Measurements from ENCODE around the gene PTPN13. TPM values are rescaled to one million over a fixed set of nuclear protein-coding genes. Genes with fewer than 3 reads are reported as not detected.

Gene PTPN13
- total RNA-seq, 3 donors from 2014 or later = 36.3 to 49.6 (median 41.3) TPM

GRCh38 chr4:86845593-86845992 lies 251.5 kb downstream of the PTPN13 start:
- Histone ChIP-seq H3K4me3 (peak overlapping the region in 1 of 3 donors; percentile 12), H3K27me3 (no peaks in the 10 kb centered on the region), H3K27ac (no peak overlapping the region), H3K36me3 (no peaks in the 10 kb centered on the region), H3K4me1 (no peaks in the 10 kb centered on the region), H3K9me3 (no peaks in the 10 kb centered on the region)
- intact Hi-C loops (cut with DNase I; ENCODE audit: low total_unique reads) = no loop called here
- TF ChIP-seq POLR2AphosphoS5 (IDR thresholded peaks at IDR 0.05) = no peak
- TF ChIP-seq POLR2A (IDR thresholded peaks at IDR 0.05) = no peak
- TF ChIP-seq CTCF (IDR thresholded peaks at IDR 0.05) = no peak
- no peak for DNase-seq (ENCODE audit: low spot score in 2 of 2)

GRCh38 chr4:86846921-86847320 lies 252.8 kb downstream of the PTPN13 start:
- no peak for DNase-seq (ENCODE audit: low spot score in 2 of 2)
- H3K27me3 ChIP-seq = no peaks in the 10 kb centered on the region
- intact Hi-C loops (cut with DNase I; ENCODE audit: low total_unique reads) = no loop called here
- no peaks in the 10 kb centered on the region for H3K4me1 ChIP-seq
- no peaks in the 10 kb centered on the region for H3K36me3 ChIP-seq
- H3K4me3 ChIP-seq = peak overlapping the region in 2 of 3 donors; percentile 21 to 26
- H3K27ac ChIP-seq = no peak overlapping the region
- H3K9me3 ChIP-seq = no peaks in the 10 kb centered on the region
- TF ChIP-seq CTCF (IDR thresholded peaks at IDR 0.05) = no peak
- TF ChIP-seq POLR2A (IDR thresholded peaks at IDR 0.05) = no peak
- TF ChIP-seq POLR2AphosphoS5 (IDR thresholded peaks at IDR 0.05) = no peak

GRCh38 chr4:86847571-86847970 lies 253.5 kb downstream of the PTPN13 start:
- no peaks in the 10 kb centered on the region for H3K9me3 ChIP-seq
- no peaks in the 10 kb centered on the region for H3K36me3 ChIP-seq
- TF ChIP-seq POLR2A (IDR thresholded peaks at IDR 0.05) (no peak), POLR2AphosphoS5 (IDR thresholded peaks at IDR 0.05) (no peak), CTCF (IDR thresholded peaks at IDR 0.05) (no peak)
- intact Hi-C loops (cut with DNase I; ENCODE audit: low total_unique reads) = no loop called here
- no peak for DNase-seq (ENCODE audit: low spot score in 2 of 2)
- peak overlapping the region; percentile 14 to 59 (median 26) for H3K4me3 ChIP-seq
- H3K27ac ChIP-seq = peak overlapping the region in 1 of 2 donors; percentile 84
- H3K4me1 ChIP-seq = no peaks in the 10 kb centered on the region
- no peaks in the 10 kb centered on the region for H3K27me3 ChIP-seq

- no peaks in the 10 kb centered on the region for H3K27me3 ChIP-seq
- H3K4me3 ChIP-seq = peak overlapping the region; percentile 14 to 59 (median 26)
- H3K4me1 ChIP-seq = no peaks in the 10 kb centered on the region
- H3K27ac ChIP-seq = peak overlapping the region; percentile 65 to 84
- DNase-seq (ENCODE audit: low spot score in 2 of 2) = no peak
- no peaks in the 10 kb centered on the region for H3K36me3 ChIP-seq
- intact Hi-C loops (cut with DNase I; ENCODE audit: low total_unique reads) = no loop called here
- H3K9me3 ChIP-seq = no peaks in the 10 kb centered on the region
- TF ChIP-seq POLR2A (IDR thresholded peaks at IDR 0.05) = no peak
- TF ChIP-seq POLR2AphosphoS5 (IDR thresholded peaks at IDR 0.05) = no peak
- TF ChIP-seq CTCF (IDR thresholded peaks at IDR 0.05) = no peak
Observed at GRCh38 chr4:86848136-86848535, 254.0 kb downstream of the PTPN13 start.

GRCh38 chr4:86848732-86849619 lies 254.9 kb downstream of the PTPN13 start, which contains the start of gene SLC10A6:
SLC10A6 (minus strand) TSS chr4:86849384; CDS start chr4:86849115, 269 bp downstream.
- no peaks in the 10 kb centered on the region for H3K4me1 ChIP-seq
- no peaks in the 10 kb centered on the region for H3K36me3 ChIP-seq
- H3K4me3 ChIP-seq = peak within 1 kb of the TSS; percentile 14 to 59 (median 26)
- H3K9me3 ChIP-seq = no peaks in the 10 kb centered on the region
- H3K27me3 ChIP-seq = no peaks in the 10 kb centered on the region
- DNase-seq (ENCODE audit: low spot score in 2 of 2) = no peak
- TF ChIP-seq POLR2AphosphoS5 (IDR thresholded peaks at IDR 0.05) = peak in 2 of 3 donors; percentile 17 to 22
- no peak for TF ChIP-seq CTCF (IDR thresholded peaks at IDR 0.05)
- intact Hi-C loops (cut with DNase I; ENCODE audit: low total_unique reads) = no loop called here
- H3K27ac ChIP-seq = peak within 1 kb of the TSS; percentile 65 to 84

Data from breast epithelium (tissue), 4 donors.